H1 (cell line): ENCODE results near the gene GSTO2. TPM values are rescaled to one million over a fixed set of nuclear protein-coding genes. Genes with fewer than 3 reads are reported as not detected.

Experiments used
- BACH1 ChIP-seq: IDR thresholded peaks from 2 replicates; pipeline ENCODE4 v1.6.1; 2012; ENCODE audit warnings: low read length, improper control_type of control experiment
- CEBPB ChIP-seq: IDR thresholded peaks from 2 replicates; pipeline ENCODE4 v1.6.1; 2012; ENCODE audit warnings: low read depth, low read length
- CHD1 ChIP-seq: IDR thresholded peaks from 2 replicates; pipeline ENCODE4 v1.6.1; 2012; ENCODE audit warnings: low read depth, low read length, improper control_type of control experiment
- CTBP2 ChIP-seq: IDR thresholded peaks from 2 replicates; pipeline ENCODE4 v1.7.0; 2011; ENCODE audit warnings: borderline replicate concordance, mild to moderate bottlenecking, moderate library complexity, mixed read lengths, low read length; ENCODE audit not compliant: insufficient read depth, insufficient read length
- EP300 ChIP-seq, 2 experiments: IDR thresholded peaks; 1 replicate in 1 of 2; 2 replicates in 1 of 2; pipeline ENCODE4 v1.6.1; 2011 to 2012; ENCODE audit warnings: low read depth in 2 of 2, low read length in 2 of 2, mild to moderate bottlenecking in 2 of 2, borderline replicate concordance in 1 of 2, inconsistent platforms in 1 of 2, moderate library complexity in 1 of 2
- FOSL1 ChIP-seq: IDR thresholded peaks from 2 replicates; pipeline ENCODE4 v1.6.1; 2011; ENCODE audit warnings: mild to moderate bottlenecking, low read depth, low read length, moderate library complexity; ENCODE audit not compliant: insufficient read depth
- JUND ChIP-seq: IDR thresholded peaks from 2 replicates; pipeline ENCODE4 v1.6.1; 2011; ENCODE audit warnings: mild to moderate bottlenecking, improper control_type of control experiment, low read length
- KDM4A ChIP-seq: IDR thresholded peaks from one replicate; pipeline ENCODE4 v1.7.1; 2012; ENCODE audit warnings: low read depth, mild to moderate bottlenecking, moderate library complexity, low read length, inconsistent platforms; ENCODE audit not compliant: severe bottlenecking
- MAFK ChIP-seq: IDR thresholded peaks from 2 replicates; pipeline ENCODE4 v1.6.1; 2012; ENCODE audit warnings: low read depth, mild to moderate bottlenecking, improper control_type of control experiment, low read length
- SAP30 ChIP-seq: fragments of 300-600 bp; sonication (generic); IDR thresholded peaks from 2 replicates; pipeline ENCODE4 v1.7.1; 2012; ENCODE audit warnings: low read length, moderate library complexity, mild to moderate bottlenecking, inconsistent platforms; ENCODE audit not compliant: insufficient read depth, insufficient replicate concordance
- SUZ12 ChIP-seq: fragments of 200-600 bp; sonication (generic); IDR thresholded peaks from 2 replicates; pipeline ENCODE4 v1.6.1; 2012; ENCODE audit warnings: mild to moderate bottlenecking, inconsistent platforms, low read length, moderate library complexity, mixed read lengths
- polyA plus RNA-seq, 7 experiments: library from polyadenylated mRNA; depleted of rRNA in 3 of 7; stranded (reverse) in 5 of 7; unstranded in 2 of 7; fragments of >200 nt in 5 of 7; fragments of 200-250 nt in 2 of 7; gene quantifications; 1 replicate in 5 of 7; 2 replicates in 1 of 7; 4 replicates in 1 of 7; pipeline versions ENCODE4 v1.2.1 to v1.2.3, GENCODE V29; 2011 to 2013; ENCODE audit warnings: missing spikeins in 2 of 7, mixed read lengths in 2 of 7
- total RNA-seq: library from RNA; stranded (reverse); fragmentation: NEBNext Ultra II Directional; extraction: Animal tissue kit (Norgen Biotek cat#: 25700); gene quantifications from 2 replicates; pipeline ENCODE4 v1.2.1, GENCODE V29; 2021
- TF ChIP-seq, protein P1 (sequence below): fragments of 300-600 bp; sonication (generic); IDR thresholded peaks from 2 replicates; pipeline ENCODE4 v1.7.1; 2012; ENCODE audit warnings: low read length, moderate library complexity, mild to moderate bottlenecking, inconsistent platforms; ENCODE audit not compliant: insufficient replicate concordance

The GSTO2 gene
- total and polyA plus RNA-seq, 2 of the 8 experiments (the other 6 are each of a cell fraction or from before 2014, with no cell fraction given), result 13.1 to 41.7 TPM

DNA sequence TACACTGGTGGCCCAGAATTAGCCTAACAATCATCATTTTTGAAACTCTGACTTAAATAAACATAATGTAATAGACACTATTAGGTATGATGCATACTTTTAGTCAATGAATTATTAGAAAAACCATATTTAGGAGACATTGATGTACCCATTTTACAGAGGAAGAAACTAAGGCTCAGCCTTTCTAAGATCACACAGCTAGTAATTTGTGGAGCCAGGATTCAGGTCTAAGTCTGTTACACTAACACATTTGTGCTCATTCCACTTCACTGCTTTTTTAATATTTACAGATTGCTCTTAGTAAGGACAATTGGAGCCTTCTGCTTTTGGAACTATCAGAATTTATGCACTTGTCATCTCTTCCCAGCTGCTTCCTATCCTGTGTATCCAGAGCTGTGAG, 45.7 kb upstream of the GSTO2 start (continued):
- TF ChIP-seq, protein P1, sequence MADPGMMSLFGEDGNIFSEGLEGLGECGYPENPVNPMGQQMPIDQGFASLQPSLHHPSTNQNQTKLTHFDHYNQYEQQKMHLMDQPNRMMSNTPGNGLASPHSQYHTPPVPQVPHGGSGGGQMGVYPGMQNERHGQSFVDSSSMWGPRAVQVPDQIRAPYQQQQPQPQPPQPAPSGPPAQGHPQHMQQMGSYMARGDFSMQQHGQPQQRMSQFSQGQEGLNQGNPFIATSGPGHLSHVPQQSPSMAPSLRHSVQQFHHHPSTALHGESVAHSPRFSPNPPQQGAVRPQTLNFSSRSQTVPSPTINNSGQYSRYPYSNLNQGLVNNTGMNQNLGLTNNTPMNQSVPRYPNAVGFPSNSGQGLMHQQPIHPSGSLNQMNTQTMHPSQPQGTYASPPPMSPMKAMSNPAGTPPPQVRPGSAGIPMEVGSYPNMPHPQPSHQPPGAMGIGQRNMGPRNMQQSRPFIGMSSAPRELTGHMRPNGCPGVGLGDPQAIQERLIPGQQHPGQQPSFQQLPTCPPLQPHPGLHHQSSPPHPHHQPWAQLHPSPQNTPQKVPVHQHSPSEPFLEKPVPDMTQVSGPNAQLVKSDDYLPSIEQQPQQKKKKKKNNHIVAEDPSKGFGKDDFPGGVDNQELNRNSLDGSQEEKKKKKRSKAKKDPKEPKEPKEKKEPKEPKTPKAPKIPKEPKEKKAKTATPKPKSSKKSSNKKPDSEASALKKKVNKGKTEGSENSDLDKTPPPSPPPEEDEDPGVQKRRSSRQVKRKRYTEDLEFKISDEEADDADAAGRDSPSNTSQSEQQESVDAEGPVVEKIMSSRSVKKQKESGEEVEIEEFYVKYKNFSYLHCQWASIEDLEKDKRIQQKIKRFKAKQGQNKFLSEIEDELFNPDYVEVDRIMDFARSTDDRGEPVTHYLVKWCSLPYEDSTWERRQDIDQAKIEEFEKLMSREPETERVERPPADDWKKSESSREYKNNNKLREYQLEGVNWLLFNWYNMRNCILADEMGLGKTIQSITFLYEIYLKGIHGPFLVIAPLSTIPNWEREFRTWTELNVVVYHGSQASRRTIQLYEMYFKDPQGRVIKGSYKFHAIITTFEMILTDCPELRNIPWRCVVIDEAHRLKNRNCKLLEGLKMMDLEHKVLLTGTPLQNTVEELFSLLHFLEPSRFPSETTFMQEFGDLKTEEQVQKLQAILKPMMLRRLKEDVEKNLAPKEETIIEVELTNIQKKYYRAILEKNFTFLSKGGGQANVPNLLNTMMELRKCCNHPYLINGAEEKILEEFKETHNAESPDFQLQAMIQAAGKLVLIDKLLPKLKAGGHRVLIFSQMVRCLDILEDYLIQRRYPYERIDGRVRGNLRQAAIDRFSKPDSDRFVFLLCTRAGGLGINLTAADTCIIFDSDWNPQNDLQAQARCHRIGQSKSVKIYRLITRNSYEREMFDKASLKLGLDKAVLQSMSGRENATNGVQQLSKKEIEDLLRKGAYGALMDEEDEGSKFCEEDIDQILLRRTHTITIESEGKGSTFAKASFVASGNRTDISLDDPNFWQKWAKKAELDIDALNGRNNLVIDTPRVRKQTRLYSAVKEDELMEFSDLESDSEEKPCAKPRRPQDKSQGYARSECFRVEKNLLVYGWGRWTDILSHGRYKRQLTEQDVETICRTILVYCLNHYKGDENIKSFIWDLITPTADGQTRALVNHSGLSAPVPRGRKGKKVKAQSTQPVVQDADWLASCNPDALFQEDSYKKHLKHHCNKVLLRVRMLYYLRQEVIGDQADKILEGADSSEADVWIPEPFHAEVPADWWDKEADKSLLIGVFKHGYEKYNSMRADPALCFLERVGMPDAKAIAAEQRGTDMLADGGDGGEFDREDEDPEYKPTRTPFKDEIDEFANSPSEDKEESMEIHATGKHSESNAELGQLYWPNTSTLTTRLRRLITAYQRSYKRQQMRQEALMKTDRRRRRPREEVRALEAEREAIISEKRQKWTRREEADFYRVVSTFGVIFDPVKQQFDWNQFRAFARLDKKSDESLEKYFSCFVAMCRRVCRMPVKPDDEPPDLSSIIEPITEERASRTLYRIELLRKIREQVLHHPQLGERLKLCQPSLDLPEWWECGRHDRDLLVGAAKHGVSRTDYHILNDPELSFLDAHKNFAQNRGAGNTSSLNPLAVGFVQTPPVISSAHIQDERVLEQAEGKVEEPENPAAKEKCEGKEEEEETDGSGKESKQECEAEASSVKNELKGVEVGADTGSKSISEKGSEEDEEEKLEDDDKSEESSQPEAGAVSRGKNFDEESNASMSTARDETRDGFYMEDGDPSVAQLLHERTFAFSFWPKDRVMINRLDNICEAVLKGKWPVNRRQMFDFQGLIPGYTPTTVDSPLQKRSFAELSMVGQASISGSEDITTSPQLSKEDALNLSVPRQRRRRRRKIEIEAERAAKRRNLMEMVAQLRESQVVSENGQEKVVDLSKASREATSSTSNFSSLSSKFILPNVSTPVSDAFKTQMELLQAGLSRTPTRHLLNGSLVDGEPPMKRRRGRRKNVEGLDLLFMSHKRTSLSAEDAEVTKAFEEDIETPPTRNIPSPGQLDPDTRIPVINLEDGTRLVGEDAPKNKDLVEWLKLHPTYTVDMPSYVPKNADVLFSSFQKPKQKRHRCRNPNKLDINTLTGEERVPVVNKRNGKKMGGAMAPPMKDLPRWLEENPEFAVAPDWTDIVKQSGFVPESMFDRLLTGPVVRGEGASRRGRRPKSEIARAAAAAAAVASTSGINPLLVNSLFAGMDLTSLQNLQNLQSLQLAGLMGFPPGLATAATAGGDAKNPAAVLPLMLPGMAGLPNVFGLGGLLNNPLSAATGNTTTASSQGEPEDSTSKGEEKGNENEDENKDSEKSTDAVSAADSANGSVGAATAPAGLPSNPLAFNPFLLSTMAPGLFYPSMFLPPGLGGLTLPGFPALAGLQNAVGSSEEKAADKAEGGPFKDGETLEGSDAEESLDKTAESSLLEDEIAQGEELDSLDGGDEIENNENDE, result no peak
- TF ChIP-seq JUND (no peak), CEBPB (no peak), SAP30 (no peak), EP300 (IDR thresholded peaks at IDR 0.05; ENCODE audit: borderline replicate concordance in 1 of 2, low read depth in 2 of 2, low read length in 2 of 2) (no peak), SUZ12 (no peak), KDM4A (no peak), MAFK (no peak), CHD1 (no peak), FOSL1 (no peak), CTBP2 (no peak), BACH1 (no peak)
